Activated T-cell treated with anti-CD3 and anti-CD28 coated beads, Interleukin-2, amount 50 U/mL, for 4 hours (primary cell): Measurements from ENCODE around the gene HNF1A. TPM values are rescaled to one million over a fixed set of nuclear protein-coding genes. Genes with fewer than 3 reads are reported as not detected.

Experiments used
- ATAC-seq, 2 donors: fragments of 200-7000 bp; cut with Tn5 transposase; one replicate each; pipeline ENCODE4 v1.10.0; 2021
- DNase-seq: peaks from one replicate; pipeline ENCODE4 v3.0.0-alpha.2; 2020
- H3K27me3 Mint-ChIP-seq: one replicate; pipeline ENCODE4 v1.8.0; 2021; ENCODE audit warnings: low read depth, mixed read lengths
- H3K36me3 Mint-ChIP-seq: one replicate; pipeline ENCODE4 v1.8.0; 2022; ENCODE audit warnings: mixed read lengths; ENCODE audit not compliant: insufficient read depth
- H3K4me1 Mint-ChIP-seq: one replicate; pipeline ENCODE4 v1.8.0; 2021; ENCODE audit warnings: low read depth, mixed read lengths
- H3K4me3 Mint-ChIP-seq: one replicate; pipeline ENCODE4 v1.8.0; 2021; ENCODE audit warnings: mild to moderate bottlenecking, moderate library complexity, mixed read lengths
- H3K9me3 Mint-ChIP-seq: one replicate; pipeline ENCODE4 v1.8.0; 2021; ENCODE audit warnings: mixed read lengths
- total RNA-seq, 3 donors: library from RNA; stranded (reverse); gene quantifications; one replicate each; pipeline ENCODE4 v1.2.1, GENCODE V29; 2021

HNF1A gene
- total RNA-seq, 3 donors from 2014 or later: not detected

DNA sequence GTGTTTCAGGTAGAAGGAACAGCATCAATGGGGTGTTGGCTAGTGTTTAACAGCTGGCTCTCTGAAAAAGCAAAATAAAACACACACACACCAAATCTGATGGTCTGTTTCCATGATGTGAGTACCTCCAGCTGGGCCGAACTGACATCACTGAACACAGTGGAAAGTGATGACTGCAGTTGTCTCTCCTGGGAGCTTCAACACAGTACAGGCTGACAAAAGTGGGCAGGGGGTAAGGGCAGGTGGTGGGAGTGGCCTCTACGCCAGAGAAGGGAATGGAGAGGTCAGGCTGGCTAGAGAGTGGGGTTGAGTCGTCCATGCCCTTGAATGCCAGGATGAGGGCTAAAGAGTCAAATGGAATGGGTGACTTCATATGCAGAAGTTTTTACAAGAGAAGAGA, 8.0 kb upstream of the HNF1A start:
- Mint-ChIP-seq H3K27me3 (no peaks in the 10 kb centered on the region), H3K4me1 (peaks cover 3% of the 10 kb centered on the region), H3K9me3 (no peaks in the 10 kb centered on the region), H3K36me3 (no peaks in the 10 kb centered on the region), H3K4me3 (no peak overlapping the region)
- no peak for ATAC-seq
- DNase-seq: no peak

DNA sequence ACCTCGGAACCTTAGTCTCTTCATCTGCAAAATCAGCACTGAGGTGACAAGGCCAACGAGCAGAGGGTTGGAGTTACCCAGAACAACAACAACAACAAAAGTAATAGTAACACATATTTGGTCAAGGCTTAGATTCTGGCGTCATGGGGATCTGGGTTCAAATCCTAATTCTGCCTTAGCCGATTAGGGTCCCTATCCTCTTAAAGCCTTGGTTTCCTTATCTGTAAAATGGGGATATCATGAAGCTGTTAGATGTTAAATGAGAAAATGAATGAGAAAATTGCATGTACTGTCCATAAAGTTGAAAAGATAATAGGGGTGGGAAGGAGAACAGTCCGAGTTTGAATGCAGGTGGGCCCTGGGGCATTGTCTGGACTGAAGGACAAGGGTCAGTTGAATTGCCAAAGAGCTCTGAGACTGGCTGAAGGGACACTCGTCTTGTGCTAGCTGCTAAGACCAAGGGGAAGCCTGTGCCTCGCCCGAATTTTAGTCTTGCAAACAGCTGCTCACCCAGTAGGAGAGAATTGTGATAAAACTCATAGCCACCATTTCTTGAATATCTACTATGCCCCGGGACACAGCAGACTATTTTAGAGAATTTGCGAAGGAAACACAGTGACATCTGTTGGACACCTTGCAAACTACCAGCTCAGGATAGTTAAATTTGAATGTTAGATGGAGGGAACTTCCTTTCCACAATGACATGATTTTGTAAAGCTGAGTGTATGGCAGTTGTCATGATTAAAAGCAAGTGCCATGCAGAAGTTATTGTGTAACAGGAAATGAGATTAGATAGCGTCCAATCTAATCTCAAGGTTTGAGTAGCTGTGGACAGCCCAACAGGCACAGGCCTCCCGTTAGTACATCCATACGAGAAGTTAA, 6.8 kb upstream of the HNF1A start:
- no peaks in the 10 kb centered on the region for H3K9me3 Mint-ChIP-seq
- ATAC-seq (peak; percentile 81 to 88), DNase-seq (no peak)
- H3K4me1 Mint-ChIP-seq: peaks cover 3% of the 10 kb centered on the region
- no peaks in the 10 kb centered on the region for H3K27me3 Mint-ChIP-seq
- H3K36me3 Mint-ChIP-seq: no peaks in the 10 kb centered on the region
- no peak overlapping the region for H3K4me3 Mint-ChIP-seq

DNA sequence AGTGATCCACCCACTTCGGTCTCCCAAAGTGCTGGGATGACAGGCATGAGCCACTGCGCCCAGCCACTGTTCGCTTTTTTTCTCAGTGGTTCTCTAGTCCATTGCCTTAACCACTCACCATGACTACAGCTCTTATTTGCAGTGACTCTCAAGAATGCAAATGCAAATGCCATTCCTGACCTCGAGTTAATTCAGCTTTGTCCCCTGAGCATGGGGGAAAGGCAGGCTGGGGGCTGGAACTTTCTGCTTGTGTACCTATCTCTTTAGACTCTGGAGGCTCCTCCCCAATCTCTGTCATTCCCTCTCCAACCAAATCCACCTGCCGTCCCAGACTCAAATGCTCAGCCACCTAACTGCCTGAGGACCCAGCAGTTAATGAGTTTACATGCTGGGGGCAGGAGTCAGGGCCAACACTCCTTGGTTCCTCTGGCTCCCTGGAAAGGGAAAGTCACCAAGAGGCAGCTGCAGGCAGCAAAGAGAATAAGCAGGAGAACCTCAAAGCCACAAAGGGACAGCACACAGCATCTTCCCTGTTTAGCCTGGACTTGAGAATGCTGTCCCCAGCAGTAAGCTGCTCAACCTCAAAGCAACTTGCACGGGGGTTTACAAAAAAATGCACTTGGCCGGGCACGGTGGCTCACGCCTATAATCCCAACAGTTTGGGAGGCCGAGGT, 5.3 kb upstream of the HNF1A start:
- no peaks in the 10 kb centered on the region for H3K9me3 Mint-ChIP-seq
- no peaks in the 10 kb centered on the region for H3K36me3 Mint-ChIP-seq
- H3K27me3 Mint-ChIP-seq: no peaks in the 10 kb centered on the region
- no peak for DNase-seq
- peaks cover 3% of the 10 kb centered on the region for H3K4me1 Mint-ChIP-seq
- ATAC-seq: no peak
- no peak overlapping the region for H3K4me3 Mint-ChIP-seq

DNA sequence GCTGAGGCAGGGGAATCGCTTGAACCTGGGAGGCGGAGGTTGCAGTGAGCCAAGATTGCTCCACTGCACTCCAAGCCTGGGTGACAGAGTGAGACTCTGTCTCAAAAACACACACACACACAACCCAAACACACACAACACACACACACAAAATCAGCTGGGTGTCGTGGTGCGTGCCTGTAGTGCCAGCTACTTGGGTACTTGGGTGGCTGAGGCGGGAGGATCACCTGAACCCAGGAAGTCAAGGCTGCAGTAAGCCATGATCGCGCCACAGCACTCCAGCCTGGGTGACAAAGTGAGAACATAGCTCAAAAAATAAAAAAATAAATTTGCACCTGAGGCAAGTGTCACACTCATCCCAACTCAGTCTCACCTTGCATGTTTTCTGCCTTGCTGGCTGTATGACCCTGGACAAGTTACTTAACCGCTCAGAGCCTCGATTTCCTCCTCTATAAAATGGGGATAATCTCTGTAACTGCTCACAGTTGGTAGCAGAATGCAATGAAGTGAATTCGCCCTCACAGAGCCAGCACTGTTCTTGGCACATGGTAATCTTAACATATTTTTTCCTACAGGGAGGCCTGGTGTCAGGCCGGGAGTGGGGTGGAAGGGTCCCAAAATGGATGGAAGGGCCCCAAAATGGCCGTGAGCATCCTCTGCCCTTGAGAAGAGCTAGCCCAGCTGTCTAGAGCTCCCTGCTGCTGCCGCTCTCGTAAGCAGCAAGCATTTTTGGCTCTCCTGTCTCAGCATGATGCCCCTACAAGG, 630 bp upstream of the HNF1A start:
- no peak for ATAC-seq

DNA sequence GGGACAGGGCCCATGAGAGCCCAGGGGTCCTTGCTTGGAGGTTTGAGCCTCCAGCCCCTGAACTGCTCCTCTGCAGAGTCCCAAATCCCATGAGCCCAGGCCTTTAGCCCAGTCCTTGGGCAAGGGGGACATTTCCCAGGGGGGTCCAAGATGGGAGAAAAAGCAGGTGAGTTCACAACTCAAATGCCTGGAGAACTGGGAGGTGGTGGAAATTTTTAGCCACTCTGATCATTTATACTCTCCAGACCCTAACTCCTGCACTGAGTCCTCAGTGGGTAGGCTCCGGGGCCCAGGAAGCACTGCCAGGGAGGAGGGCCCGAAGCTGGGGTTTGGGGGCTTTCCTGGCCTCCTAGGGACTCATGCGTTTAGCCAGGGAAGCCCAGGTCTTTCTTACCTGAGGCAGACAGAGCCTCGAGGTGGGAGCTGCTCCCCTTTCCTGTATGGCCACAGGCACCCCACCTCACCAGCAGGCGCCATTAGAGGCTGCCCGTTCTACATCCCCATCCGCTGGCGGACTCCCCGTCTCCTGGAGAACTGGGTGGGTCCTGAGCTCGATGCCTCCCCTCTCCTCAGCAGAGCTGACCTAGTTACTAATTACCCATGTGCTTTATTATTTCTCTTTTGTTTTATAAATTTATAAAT, 998 bp downstream of the HNF1A start:
- DNase-seq (no peak), ATAC-seq (no peak)
- Mint-ChIP-seq H3K9me3 (no peaks in the 10 kb centered on the region), H3K4me3 (no peak overlapping the region), H3K27me3 (no peaks in the 10 kb centered on the region), H3K4me1 (no peaks in the 10 kb centered on the region), H3K36me3 (no peaks in the 10 kb centered on the region)

More for the DNA sequence above, 630 bp upstream of the HNF1A start:
- no peaks in the 10 kb centered on the region for H3K4me1 Mint-ChIP-seq
- H3K9me3 Mint-ChIP-seq: no peaks in the 10 kb centered on the region
- H3K4me3 Mint-ChIP-seq: no peak overlapping the region
- H3K27me3 Mint-ChIP-seq: no peaks in the 10 kb centered on the region
- no peaks in the 10 kb centered on the region for H3K36me3 Mint-ChIP-seq
- no peak for DNase-seq

DNA sequence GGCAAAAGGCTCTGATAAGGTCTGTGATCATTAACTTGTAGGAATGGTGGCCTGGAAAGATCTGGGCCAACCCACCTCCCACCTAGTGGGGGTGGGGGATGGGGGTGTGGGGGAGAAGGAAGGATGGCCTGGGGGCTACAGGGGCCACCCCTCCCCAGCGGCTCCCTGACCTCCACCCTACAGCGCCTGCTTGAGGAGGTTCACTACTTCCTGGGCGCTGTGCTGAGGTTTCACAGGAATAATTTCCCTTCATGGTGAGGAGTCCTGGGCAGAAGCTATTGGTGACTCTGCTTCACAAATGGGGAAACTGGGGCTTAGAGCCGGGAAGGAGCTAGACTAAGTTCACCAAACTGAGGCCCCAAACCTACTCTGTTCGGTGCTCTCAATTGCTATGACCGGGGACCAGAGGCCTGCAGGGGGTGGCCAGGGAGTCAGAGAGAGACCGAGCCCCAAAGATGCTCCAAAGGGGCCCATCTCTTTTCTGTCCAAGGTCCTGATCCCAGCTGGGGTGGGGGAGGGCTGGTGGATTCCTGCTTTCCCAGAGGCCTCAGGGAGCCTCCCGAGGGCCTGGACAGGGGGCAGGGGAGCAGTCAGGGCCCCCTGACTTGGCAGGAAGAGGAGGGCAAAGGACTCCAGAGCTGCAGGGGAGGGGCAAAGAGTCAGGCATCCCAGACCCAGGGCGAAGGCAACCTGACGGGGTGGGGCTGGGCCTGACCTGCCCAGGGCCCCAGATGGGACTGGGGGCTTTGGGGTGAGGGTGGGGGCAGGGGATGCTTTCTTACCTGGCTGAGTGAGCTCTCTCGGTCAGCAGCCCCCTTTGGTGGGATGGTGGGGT, 1.7 kb downstream of the HNF1A start:
- Mint-ChIP-seq H3K4me3 (no peak overlapping the region), H3K4me1 (no peaks in the 10 kb centered on the region), H3K36me3 (no peaks in the 10 kb centered on the region), H3K9me3 (no peaks in the 10 kb centered on the region), H3K27me3 (no peaks in the 10 kb centered on the region)
- ATAC-seq (no peak), DNase-seq (no peak)

DNA sequence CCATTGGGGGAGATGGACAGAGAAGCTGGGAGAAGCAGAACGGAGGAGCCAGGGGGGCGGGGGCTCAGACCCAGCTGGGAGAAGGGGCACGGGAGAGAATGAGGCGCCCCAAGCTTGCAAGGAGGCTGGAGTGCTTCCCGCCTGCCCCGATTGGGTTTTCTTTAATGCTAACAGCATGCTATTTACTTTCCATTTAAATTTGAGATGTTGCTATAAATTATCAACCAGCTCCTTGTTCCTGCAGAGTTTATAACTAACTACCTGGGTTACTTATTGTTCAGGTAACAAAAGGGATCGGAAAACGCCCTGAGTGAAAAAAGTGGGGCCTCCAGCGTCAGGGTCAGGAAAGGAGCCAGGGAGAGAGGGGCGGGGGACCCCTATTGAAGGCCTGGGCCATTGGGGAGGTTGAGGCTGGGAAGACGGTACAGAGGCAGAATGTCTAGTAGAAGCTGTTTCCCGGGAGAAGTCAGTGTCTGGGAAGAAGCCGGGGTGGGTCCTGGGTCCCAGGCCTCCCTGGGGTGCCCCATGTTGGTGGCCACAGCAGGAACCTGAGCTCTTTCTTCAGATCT, 2.5 kb downstream of the HNF1A start:
- no peak for DNase-seq
- H3K9me3 Mint-ChIP-seq: no peaks in the 10 kb centered on the region
- H3K36me3 Mint-ChIP-seq: no peaks in the 10 kb centered on the region
- ATAC-seq: no peak
- H3K4me3 Mint-ChIP-seq: no peak overlapping the region
- no peaks in the 10 kb centered on the region for H3K27me3 Mint-ChIP-seq
- no peaks in the 10 kb centered on the region for H3K4me1 Mint-ChIP-seq

DNA sequence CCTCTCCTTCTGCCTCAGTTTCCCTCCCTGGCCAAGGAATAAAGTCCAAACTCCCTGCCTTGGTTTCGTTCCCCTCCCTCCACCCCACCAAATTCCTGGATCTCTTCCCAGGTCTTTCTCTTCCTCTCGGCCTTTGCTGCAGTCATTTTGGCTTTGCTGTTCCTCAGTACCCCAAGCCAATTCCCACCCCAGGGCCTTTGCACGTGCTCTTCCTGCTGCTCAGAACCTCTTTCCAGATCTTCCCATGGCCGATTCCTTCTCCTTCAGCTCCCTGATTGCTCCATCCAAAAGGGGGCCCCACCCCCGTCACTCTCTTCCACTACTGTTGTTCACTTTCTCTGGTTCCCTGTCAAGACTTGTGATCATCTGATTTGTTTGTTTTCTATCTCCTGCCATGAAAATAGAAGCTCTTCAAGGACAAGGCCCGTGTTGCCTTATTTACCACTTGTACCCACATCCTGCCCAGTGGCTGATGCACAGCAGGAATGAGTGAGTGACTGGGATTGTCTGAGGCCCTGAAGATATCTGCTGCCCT, 3.1 kb downstream of the HNF1A start:
- no peak overlapping the region for H3K4me3 Mint-ChIP-seq
- no peaks in the 10 kb centered on the region for H3K27me3 Mint-ChIP-seq
- no peaks in the 10 kb centered on the region for H3K9me3 Mint-ChIP-seq
- H3K4me1 Mint-ChIP-seq: no peaks in the 10 kb centered on the region
- DNase-seq: no peak
- ATAC-seq: no peak
- H3K36me3 Mint-ChIP-seq: no peaks in the 10 kb centered on the region

DNA sequence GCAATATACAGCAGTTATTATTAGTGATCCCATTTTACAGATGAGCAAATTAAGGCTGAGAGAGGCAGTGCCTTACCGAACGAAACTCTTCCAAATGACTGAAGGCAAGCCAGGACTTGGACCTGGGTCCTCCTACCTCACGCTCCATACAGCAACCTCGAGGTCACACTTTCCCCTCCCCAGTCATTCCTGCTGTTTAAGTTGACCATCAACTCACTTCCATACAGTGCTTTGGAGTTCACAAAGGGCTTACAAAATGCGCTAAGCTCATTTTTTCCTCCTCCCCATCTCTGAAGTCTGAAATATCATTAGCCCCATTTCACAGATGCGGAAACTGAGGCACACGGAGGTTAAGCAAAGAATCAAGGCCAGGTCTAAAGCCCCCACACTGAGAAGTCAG, 4.3 kb downstream of the HNF1A start:
- H3K27me3 Mint-ChIP-seq: no peaks in the 10 kb centered on the region
- no peak for ATAC-seq
- no peak overlapping the region for H3K4me3 Mint-ChIP-seq

DNA sequence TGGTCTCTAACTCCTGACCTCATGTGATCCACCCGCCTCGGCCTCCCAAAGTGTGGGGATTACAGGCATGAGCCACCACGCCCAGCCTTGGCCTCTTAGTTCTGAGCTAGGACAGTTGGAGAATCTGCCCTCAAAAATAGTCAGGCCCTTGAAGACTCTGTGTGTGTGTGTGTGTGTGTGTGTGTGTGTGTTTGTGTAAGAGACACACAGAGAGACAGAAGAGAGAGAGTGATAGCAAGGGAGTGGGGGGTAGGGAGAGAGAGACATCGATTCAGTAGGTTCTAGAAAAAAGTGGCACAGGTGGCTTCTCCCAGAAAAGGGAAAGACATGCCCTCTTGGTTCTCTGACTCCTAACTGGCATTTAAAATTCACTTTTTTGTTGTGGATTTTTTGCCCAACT, 5.4 kb downstream of the HNF1A start:
- Mint-ChIP-seq H3K4me3 (no peak overlapping the region), H3K27me3 (no peaks in the 10 kb centered on the region), H3K9me3 (no peaks in the 10 kb centered on the region), H3K36me3 (no peaks in the 10 kb centered on the region), H3K4me1 (no peaks in the 10 kb centered on the region)
- ATAC-seq (no peak), DNase-seq (no peak)

More for the DNA sequence above, 4.3 kb downstream of the HNF1A start:
- Mint-ChIP-seq H3K36me3 (no peaks in the 10 kb centered on the region), H3K9me3 (no peaks in the 10 kb centered on the region), H3K4me1 (no peaks in the 10 kb centered on the region)
- DNase-seq: no peak

DNA sequence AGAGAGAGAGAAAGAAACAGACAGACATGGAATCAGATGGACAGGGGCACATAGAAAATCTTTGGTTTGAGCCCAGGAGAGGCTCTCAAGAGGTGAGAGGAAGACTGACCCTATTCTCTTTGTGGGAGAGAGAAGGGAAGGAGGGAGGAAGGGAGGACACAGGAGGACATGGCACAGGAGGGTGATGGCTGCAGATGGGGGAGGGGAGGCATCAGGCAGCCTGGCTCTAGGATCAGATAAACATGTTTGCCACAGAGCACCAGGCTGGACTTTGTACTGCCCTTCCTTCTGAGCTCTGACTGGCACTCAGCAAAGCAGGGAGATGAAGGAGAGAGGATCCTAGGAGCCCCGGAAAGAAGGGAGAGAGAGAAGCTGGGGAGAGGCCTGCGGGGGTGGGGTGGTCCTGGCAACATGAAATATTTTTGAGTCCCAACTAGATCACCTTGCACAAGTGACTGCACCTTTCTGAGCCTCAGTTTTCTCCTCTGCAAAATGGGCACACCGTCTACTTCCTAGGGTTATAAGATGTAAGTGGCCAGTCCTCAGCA, 6.1 kb downstream of the HNF1A start:
- no peaks in the 10 kb centered on the region for H3K27me3 Mint-ChIP-seq
- H3K4me3 Mint-ChIP-seq: no peak overlapping the region
- DNase-seq (no peak), ATAC-seq (no peak)
- no peaks in the 10 kb centered on the region for H3K9me3 Mint-ChIP-seq
- H3K36me3 Mint-ChIP-seq: no peaks in the 10 kb centered on the region
- no peaks in the 10 kb centered on the region for H3K4me1 Mint-ChIP-seq

DNA sequence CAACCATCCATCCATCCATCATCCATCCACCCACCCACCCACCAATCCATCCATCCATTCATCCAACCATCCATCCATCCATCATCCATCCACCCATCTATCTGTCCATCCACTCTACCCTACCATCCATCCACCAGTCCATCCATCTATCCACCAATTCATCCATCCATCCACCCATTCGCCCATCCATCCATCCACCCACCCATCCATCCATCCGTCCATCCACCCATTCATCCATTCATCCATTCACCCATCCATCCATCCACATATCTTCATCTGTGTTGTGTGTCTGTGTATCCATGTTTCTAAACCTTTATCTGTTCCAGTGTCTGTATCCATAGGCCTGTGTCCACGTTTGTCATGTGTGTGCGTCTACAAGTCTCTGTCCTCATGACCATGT, 9.9 kb downstream of the HNF1A start:
- Mint-ChIP-seq H3K27me3 (peaks cover 4% of the 10 kb centered on the region), H3K9me3 (no peaks in the 10 kb centered on the region), H3K4me3 (no peak overlapping the region), H3K4me1 (no peaks in the 10 kb centered on the region), H3K36me3 (no peaks in the 10 kb centered on the region)
- DNase-seq: no peak
- ATAC-seq: no peak

DNA sequence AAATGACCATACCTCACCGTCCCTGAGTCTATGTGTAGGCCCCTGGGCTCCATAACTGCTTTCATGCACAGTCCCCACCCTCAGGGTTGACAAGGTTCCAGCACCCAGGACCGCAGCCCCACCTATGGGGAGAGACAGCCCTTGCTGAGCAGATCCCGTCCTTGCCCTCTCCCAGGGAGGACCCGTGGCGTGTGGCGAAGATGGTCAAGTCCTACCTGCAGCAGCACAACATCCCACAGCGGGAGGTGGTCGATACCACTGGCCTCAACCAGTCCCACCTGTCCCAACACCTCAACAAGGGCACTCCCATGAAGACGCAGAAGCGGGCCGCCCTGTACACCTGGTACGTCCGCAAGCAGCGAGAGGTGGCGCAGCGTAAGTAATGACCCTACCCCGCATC, 10.3 kb downstream of the HNF1A start:
- DNase-seq (no peak), ATAC-seq (no peak)
- Mint-ChIP-seq H3K4me1 (no peaks in the 10 kb centered on the region), H3K36me3 (no peaks in the 10 kb centered on the region), H3K4me3 (no peak overlapping the region), H3K9me3 (no peaks in the 10 kb centered on the region), H3K27me3 (peaks cover 4% of the 10 kb centered on the region)
